ENCODE data around the gene HOXD12. TPM values are rescaled to one million over a fixed set of nuclear protein-coding genes. Genes with fewer than 3 reads are reported as not detected.
A peak's percentile ranks its signal among the peaks of the same experiment; 100 is the strongest.

The HOXD12 gene
- polyA plus RNA-seq, 1 donor (not counting 4 experiments of a cell fraction or from before 2014, with no cell fraction given), result not detected

DNA sequence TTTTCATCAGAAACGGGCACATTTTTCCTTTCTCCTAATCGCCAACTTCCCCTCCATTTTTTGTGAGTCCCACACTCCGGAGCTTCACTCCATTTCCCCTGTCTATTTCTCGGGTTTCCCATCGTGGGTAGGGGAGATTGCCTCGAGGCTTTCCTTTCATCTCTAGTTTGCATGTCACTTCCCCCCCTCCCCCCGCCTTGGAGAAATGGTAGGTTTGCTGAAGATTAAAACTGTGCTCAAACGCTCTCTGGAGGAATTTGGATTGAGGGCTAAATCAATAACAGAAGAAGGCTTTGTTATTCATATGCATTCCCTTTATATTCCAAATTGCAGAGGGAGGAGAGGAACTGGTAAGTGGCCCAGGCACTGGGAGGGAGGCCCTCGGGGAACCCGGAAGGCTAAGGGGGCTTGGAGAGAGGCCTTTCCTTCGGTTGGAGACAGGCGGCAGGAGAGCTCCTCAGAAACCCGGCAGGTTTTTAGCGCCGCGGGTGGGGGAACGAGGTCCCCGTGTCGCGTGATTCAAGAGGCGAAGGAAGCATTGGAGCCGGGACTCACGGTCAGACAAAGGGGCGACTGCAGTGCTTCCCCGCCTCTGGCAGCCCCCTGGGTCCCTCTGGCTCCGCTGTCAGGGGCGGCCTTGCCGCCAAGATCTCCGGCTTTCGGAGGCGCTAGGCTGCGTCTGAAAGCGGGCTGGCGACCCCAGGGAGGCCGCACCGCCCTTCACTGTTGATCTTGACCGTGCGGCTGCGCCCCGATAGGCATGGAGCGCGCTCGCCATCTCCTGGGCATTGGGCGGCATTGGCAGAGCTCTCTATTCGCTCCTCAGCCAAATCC, 2.4 kb upstream of the HOXD12 start:
- no peak overlapping the region for H2AFZ ChIP-seq (ENCODE audit: control insufficient read depth, low read length)
- TF ChIP-seq, protein P1, sequence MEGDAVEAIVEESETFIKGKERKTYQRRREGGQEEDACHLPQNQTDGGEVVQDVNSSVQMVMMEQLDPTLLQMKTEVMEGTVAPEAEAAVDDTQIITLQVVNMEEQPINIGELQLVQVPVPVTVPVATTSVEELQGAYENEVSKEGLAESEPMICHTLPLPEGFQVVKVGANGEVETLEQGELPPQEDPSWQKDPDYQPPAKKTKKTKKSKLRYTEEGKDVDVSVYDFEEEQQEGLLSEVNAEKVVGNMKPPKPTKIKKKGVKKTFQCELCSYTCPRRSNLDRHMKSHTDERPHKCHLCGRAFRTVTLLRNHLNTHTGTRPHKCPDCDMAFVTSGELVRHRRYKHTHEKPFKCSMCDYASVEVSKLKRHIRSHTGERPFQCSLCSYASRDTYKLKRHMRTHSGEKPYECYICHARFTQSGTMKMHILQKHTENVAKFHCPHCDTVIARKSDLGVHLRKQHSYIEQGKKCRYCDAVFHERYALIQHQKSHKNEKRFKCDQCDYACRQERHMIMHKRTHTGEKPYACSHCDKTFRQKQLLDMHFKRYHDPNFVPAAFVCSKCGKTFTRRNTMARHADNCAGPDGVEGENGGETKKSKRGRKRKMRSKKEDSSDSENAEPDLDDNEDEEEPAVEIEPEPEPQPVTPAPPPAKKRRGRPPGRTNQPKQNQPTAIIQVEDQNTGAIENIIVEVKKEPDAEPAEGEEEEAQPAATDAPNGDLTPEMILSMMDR (optimal IDR thresholded peaks at IDR 0.05 in 1 of 3, IDR thresholded peaks at IDR 0.05 in 1 of 3, conservative IDR thresholded peaks at IDR 0.05 in 1 of 3; ENCODE audit: extremely low read depth in 1 of 3, insufficient read depth in 2 of 3, low read length in 3 of 3), result peak; percentile 67 to 95 (median 91)
- no peak for TF ChIP-seq EZH2 (IDR thresholded peaks at IDR 0.05; ENCODE audit: low read length)
- no peaks in the 10 kb centered on the region for H3K79me2 ChIP-seq (ENCODE audit: control insufficient read depth, insufficient read depth, low read length)
- no peak overlapping the region for H3K27ac ChIP-seq (ENCODE audit: control insufficient read depth, insufficient read depth, low read length)
- H3K27me3 ChIP-seq (ENCODE audit: control insufficient read depth, extremely low read depth, insufficient read depth, low read length), result peaks cover 100% of the 10 kb centered on the region
- peaks cover 2% of the 10 kb centered on the region for H3K9me3 ChIP-seq (ENCODE audit: control insufficient read depth, low read depth, low read length)
- dilution Hi-C loops (cut with MboI; ENCODE audit: extremely low pct_ligation_motif_present, low sequenced_read_pairs), result no loop called here
- peak overlapping the region in 1 of 3 experiments; percentile 5 for H3K4me3 ChIP-seq (ENCODE audit: control insufficient read depth in 2 of 3, extremely low read depth in 1 of 3, insufficient read depth in 2 of 3, low read depth in 1 of 3, low read length in 3 of 3)
- no peaks in the 10 kb centered on the region for H3K36me3 ChIP-seq (ENCODE audit: control insufficient read depth in 2 of 2, extremely low read depth in 1 of 2, insufficient read depth in 2 of 2, low read length in 2 of 2)
- peaks cover 3% of the 10 kb centered on the region for H4K20me1 ChIP-seq (ENCODE audit: control insufficient read depth, extremely low read depth, insufficient read depth, low read length)
- H3K9ac ChIP-seq (ENCODE audit: control insufficient read depth, extremely low read depth, insufficient read depth, low read length), result no peak overlapping the region
- DNase-seq (ENCODE audit: low read depth, low spot score), result no peak
- H3K4me2 ChIP-seq (ENCODE audit: control insufficient read depth, extremely low read depth, insufficient read depth, low read depth, low read length), result peak overlapping the region; percentile 9
- peaks cover 2% of the 10 kb centered on the region for H3K4me1 ChIP-seq (ENCODE audit: control insufficient read depth, extremely low read depth, insufficient read depth, low read length)
- FAIRE-seq, result no peak
- H3K9me1 ChIP-seq (ENCODE audit: control insufficient read depth, extremely low read depth, insufficient read depth, low read length), result no peaks in the 10 kb centered on the region

- dilution Hi-C loops (cut with MboI; ENCODE audit: extremely low pct_ligation_motif_present, low sequenced_read_pairs), result no loop called here
- DNase-seq (ENCODE audit: low read depth, low spot score) (no peak), FAIRE-seq (no peak)
- Histone ChIP-seq H3K36me3 (ENCODE audit: control insufficient read depth in 2 of 2, extremely low read depth in 1 of 2, insufficient read depth in 2 of 2, low read length in 2 of 2) (no peaks in the 10 kb centered on the region), H3K9ac (ENCODE audit: control insufficient read depth, extremely low read depth, insufficient read depth, low read length) (no peak overlapping the region), H3K4me3 (ENCODE audit: control insufficient read depth in 2 of 3, extremely low read depth in 1 of 3, insufficient read depth in 2 of 3, low read depth in 1 of 3, low read length in 3 of 3) (no peak overlapping the region), H3K9me1 (ENCODE audit: control insufficient read depth, extremely low read depth, insufficient read depth, low read length) (no peaks in the 10 kb centered on the region), H4K20me1 (ENCODE audit: control insufficient read depth, extremely low read depth, insufficient read depth, low read length) (peaks cover 3% of the 10 kb centered on the region), H3K4me1 (ENCODE audit: control insufficient read depth, extremely low read depth, insufficient read depth, low read length) (peaks cover 2% of the 10 kb centered on the region), H3K9me3 (ENCODE audit: control insufficient read depth, low read depth, low read length) (peaks cover 2% of the 10 kb centered on the region), H2AFZ (ENCODE audit: control insufficient read depth, low read length) (no peak overlapping the region), H3K4me2 (ENCODE audit: control insufficient read depth, extremely low read depth, insufficient read depth, low read depth, low read length) (peak overlapping the region; percentile 9), H3K79me2 (ENCODE audit: control insufficient read depth, insufficient read depth, low read length) (no peaks in the 10 kb centered on the region), H3K27me3 (ENCODE audit: control insufficient read depth, extremely low read depth, insufficient read depth, low read length) (peaks cover 99% of the 10 kb centered on the region), H3K27ac (ENCODE audit: control insufficient read depth, insufficient read depth, low read length) (no peak overlapping the region)
- TF ChIP-seq EZH2 (IDR thresholded peaks at IDR 0.05; ENCODE audit: low read length), result peak; percentile 79
- TF ChIP-seq, protein P1 (optimal IDR thresholded peaks at IDR 0.05 in 1 of 3, IDR thresholded peaks at IDR 0.05 in 1 of 3, conservative IDR thresholded peaks at IDR 0.05 in 1 of 3; ENCODE audit: extremely low read depth in 1 of 3, insufficient read depth in 2 of 3, low read length in 3 of 3), result no peak
Measured at GRCh38 chr2:176097820-176098365, 1.7 kb upstream of the HOXD12 start.

Data from keratinocyte (primary cell).